Smooth muscle cell (in vitro differentiated cells): ENCODE data around the gene TEKTIP1. TPM values are rescaled to one million over a fixed set of nuclear protein-coding genes. Genes with fewer than 3 reads are reported as not detected.

Experiments used
- DNase-seq: peaks from one replicate; lab custom pipeline; 2025; ENCODE audit not compliant: unreplicated experiment; lab: John Stamatoyannopoulos, UW
- H2AFZ ChIP-seq: fragments of 200-600 bp; sonication (generic); 2 replicates; pipeline ENCODE4 v1.6.0; 2016; ENCODE audit warnings: antibody characterized with exemption, low read depth, mild to moderate bottlenecking
- H3F3A ChIP-seq: fragments of 200-600 bp; sonication (generic); 2 replicates; pipeline ENCODE4 v1.6.0; 2017; ENCODE audit warnings: antibody characterized with exemption, low read depth
- H3K27ac ChIP-seq: fragments of 200-600 bp; sonication (generic); 2 replicates; pipeline ENCODE4 v1.5.1; 2016; ENCODE audit warnings: low read depth, mild to moderate bottlenecking
- H3K27me3 ChIP-seq: fragments of 200-600 bp; sonication (generic); 2 replicates; pipeline ENCODE4 v1.6.1; 2016; ENCODE audit warnings: low read depth, mild to moderate bottlenecking
- H3K36me3 ChIP-seq: fragments of 200-600 bp; sonication (generic); 2 replicates; pipeline ENCODE4 v1.5.1; 2016; ENCODE audit warnings: low read depth
- H3K4me1 ChIP-seq: fragments of 200-600 bp; sonication (generic); 2 replicates; pipeline ENCODE4 v1.5.1; 2016; ENCODE audit warnings: low read depth
- H3K4me2 ChIP-seq: fragments of 200-600 bp; sonication (generic); 2 replicates; pipeline ENCODE4 v1.6.0; 2016; ENCODE audit warnings: mild to moderate bottlenecking
- H3K4me3 ChIP-seq: fragments of 200-600 bp; sonication (generic); 2 replicates; pipeline ENCODE4 v1.5.1; 2016; ENCODE audit warnings: mild to moderate bottlenecking
- H3K79me2 ChIP-seq: fragments of 200-600 bp; sonication (generic); 2 replicates; pipeline ENCODE4 v1.6.0; 2016; ENCODE audit warnings: low read depth, mild to moderate bottlenecking
- H3K9ac ChIP-seq: fragments of 200-600 bp; sonication (generic); 2 replicates; pipeline ENCODE4 v1.6.0; 2016; ENCODE audit warnings: low read depth
- H3K9me3 ChIP-seq: fragments of 200-600 bp; sonication (generic); replicated peaks from 2 replicates; pipeline ENCODE4 v1.5.1; 2016; ENCODE audit warnings: low read depth
- H4K20me1 ChIP-seq: fragments of 200-600 bp; sonication (generic); 2 replicates; pipeline ENCODE4 v1.6.0; 2016; ENCODE audit warnings: low read depth
- whole genome bisulfite sequencing: methylation state at CpG from one replicate; pipeline ENCODE4 v1.1.7; 2016; ENCODE audit warnings: low lambda C conversion rate; 5-methylcytosine and 5-hydroxymethylcytosine counted together
- polyA plus RNA-seq: library from polyadenylated mRNA; unstranded; fragments of >200 nt; fragmentation: Nextera tagmentation; extraction: Ambion mirVana; gene quantifications from 2 replicates; pipeline ENCODE4 v1.2.1, GENCODE V29; 2016
- total RNA-seq: library from RNA; depleted of rRNA; stranded (reverse); fragments of >200 nt; gene quantifications from 2 replicates; pipeline ENCODE4 v1.2.3, GENCODE V29; 2014
- TF ChIP-seq, protein P1 (sequence below): fragments of 200-600 bp; sonication (generic); IDR thresholded peaks from 2 replicates; pipeline ENCODE4 v1.5.1; 2017; ENCODE audit warnings: borderline replicate concordance, mild to moderate bottlenecking, antibody characterized with exemption; ENCODE audit not compliant: insufficient read depth, poor library complexity, severe bottlenecking

The TEKTIP1 gene
- total and polyA plus RNA-seq, 2 experiments from 2014 or later: 0.62 TPM; not detected in 1

DNA sequence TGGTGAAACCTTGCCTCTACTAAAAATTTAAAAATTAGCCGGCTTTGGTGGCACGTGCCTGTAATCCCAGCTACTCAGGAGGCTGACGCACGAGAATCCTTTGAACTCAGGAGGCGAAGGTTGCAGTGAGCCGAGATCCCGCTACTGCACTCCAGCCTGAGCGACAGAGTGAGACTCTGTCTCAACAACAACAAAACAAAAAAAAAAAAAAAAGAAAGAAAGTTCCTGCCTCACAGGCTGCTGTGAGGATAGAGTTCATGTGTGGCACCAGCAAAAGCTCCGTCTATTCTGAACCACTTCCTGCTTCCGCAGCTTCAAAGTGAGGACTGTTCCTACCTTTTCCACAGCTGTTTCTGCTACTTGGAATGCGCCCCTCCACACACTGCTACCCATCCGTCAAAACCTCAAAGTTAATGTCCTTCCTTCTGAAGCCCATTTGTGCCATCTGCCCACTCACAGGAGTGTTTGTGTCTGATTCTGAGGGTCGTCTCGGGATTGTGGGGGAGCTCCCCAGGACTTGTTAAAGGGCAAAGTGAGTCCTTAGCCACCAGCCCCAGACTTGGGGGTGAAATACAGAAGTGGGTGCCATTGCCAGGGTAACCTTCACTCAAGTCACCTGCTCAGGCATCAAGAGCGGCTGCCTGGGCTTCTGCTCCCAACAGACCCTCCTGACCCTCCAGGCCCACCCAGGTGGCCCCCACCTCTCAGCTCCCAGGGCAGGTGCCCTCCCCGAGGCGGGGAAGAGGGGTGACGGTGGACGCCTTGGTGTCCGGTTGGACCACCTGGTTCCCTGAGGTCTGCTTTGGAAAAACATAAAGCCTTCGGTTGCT lies 15.5 kb downstream of the TEKTIP1 start:
- H3K27ac ChIP-seq: no peak overlapping the region
- peaks cover 35% of the 10 kb centered on the region for H3K79me2 ChIP-seq
- no peaks in the 10 kb centered on the region for H3K27me3 ChIP-seq
- no peak overlapping the region for H3K4me2 ChIP-seq
- H3K4me3 ChIP-seq: no peak overlapping the region
- H3K9ac ChIP-seq: no peak overlapping the region
- H3K9me3 ChIP-seq: no peaks in the 10 kb centered on the region
- TF ChIP-seq, protein P1, sequence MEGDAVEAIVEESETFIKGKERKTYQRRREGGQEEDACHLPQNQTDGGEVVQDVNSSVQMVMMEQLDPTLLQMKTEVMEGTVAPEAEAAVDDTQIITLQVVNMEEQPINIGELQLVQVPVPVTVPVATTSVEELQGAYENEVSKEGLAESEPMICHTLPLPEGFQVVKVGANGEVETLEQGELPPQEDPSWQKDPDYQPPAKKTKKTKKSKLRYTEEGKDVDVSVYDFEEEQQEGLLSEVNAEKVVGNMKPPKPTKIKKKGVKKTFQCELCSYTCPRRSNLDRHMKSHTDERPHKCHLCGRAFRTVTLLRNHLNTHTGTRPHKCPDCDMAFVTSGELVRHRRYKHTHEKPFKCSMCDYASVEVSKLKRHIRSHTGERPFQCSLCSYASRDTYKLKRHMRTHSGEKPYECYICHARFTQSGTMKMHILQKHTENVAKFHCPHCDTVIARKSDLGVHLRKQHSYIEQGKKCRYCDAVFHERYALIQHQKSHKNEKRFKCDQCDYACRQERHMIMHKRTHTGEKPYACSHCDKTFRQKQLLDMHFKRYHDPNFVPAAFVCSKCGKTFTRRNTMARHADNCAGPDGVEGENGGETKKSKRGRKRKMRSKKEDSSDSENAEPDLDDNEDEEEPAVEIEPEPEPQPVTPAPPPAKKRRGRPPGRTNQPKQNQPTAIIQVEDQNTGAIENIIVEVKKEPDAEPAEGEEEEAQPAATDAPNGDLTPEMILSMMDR: no peak
- H4K20me1 ChIP-seq: peaks cover 39% of the 10 kb centered on the region
- no peak for DNase-seq
- no peaks in the 10 kb centered on the region for H3K36me3 ChIP-seq
- no peaks in the 10 kb centered on the region for H3F3A ChIP-seq
- 93% methylated on average over 21 of the region's 21 CpGs for WGBS
- no peak overlapping the region for H2AFZ ChIP-seq
- no peaks in the 10 kb centered on the region for H3K4me1 ChIP-seq

DNA sequence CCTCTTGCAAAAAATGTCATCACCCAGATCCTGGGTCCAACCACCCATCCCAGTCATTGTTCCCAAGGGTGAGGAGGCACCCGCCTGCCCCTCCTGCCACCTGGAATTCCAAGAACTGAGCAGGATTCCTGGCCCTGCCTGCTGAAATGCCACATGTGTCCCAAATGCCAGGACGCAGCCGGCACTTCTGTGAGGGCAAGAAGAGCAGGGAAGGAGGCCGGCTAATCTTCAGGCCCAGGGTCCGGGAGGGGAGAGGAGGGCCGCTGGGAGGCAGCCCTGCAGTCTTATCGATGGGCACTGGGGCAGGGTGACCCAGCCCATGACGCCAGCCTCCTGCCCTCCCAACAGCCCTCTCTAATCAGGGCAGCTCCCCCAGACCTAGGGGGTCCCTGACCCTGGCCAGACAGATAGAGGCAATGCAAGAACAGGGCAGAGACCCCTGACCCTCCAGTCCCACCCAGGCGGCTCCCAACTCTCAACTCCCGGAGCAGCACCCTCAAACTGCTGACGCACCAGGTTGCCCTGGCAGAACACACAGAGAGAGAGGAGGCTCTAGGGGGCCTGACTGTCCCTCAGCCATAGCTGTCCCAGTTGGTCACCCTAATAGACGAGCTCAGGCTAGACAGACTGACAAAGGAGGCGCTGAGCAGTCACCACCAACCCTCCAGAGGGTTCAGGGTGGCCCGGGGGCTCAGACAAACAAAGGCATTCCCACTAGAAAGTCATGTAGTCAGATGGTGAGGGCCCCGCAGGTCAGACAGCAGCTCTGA lies 16.9 kb downstream of the TEKTIP1 start:
- Histone ChIP-seq H3K9me3 (no peaks in the 10 kb centered on the region), H2AFZ (no peak overlapping the region), H3K4me1 (no peaks in the 10 kb centered on the region), H3K4me2 (peak overlapping the region; percentile 92), H3K27me3 (no peaks in the 10 kb centered on the region), H3F3A (no peaks in the 10 kb centered on the region), H4K20me1 (peaks cover 37% of the 10 kb centered on the region), H3K27ac (no peak overlapping the region), H3K4me3 (peak overlapping the region; percentile 76), H3K36me3 (no peaks in the 10 kb centered on the region), H3K9ac (peak overlapping the region; percentile 84), H3K79me2 (peaks cover 35% of the 10 kb centered on the region)
- TF ChIP-seq, protein P1: no peak
- no peak for DNase-seq
- 85% methylated on average over 15 of the region's 15 CpGs for WGBS

DNA sequence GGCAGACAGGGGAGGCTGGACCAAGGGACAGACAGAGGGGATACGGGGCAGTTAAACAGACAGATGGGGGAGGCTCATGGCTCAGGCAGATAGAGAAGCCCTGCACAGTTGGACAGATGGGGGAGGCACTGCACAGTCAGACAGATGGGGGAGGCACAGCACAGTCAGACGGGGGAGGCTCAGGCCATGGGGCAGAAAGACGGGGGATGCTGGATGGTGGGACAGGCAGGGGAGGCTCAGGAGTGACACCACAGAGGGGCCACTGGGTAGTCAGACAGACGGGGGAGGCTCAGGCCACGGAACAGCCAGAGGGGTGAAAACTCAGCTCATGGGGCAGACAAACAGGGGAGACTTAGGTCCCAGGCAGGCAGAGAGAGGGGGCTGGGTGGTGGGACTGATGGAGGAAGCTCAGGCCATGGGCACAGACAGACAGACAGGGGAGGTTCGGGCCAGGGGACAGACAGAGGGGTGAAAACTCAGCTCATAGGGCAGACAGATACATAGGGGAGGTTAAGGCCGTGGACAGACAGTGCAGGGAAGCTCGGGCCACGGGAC lies 17.5 kb downstream of the TEKTIP1 start:
- H3K4me1 ChIP-seq: no peaks in the 10 kb centered on the region
- TF ChIP-seq, protein P1: no peak
- no peaks in the 10 kb centered on the region for H3K36me3 ChIP-seq
- peaks cover 35% of the 10 kb centered on the region for H3K79me2 ChIP-seq
- no peak overlapping the region for H3K27ac ChIP-seq
- H3F3A ChIP-seq: no peaks in the 10 kb centered on the region
- DNase-seq: no peak
- peaks cover 33% of the 10 kb centered on the region for H4K20me1 ChIP-seq
- H3K4me2 ChIP-seq: peak overlapping the region; percentile 92
- no peak overlapping the region for H2AFZ ChIP-seq
- 38% methylated on average over 9 of the region's 9 CpGs for WGBS
- H3K27me3 ChIP-seq: no peaks in the 10 kb centered on the region
- peak overlapping the region; percentile 76 for H3K4me3 ChIP-seq
- H3K9ac ChIP-seq: peak overlapping the region; percentile 84
- no peaks in the 10 kb centered on the region for H3K9me3 ChIP-seq
